Limb (tissue), 2 donors: ENCODE results near the gene ZNF502.
"Not testable (repeated sequence)": the region's sequence is repeated elsewhere in the genome, so short reads cannot be mapped to it uniquely, and the experiment has no call there.

ENCODE experiments used
- DNase-seq, 2 donors: peaks; one replicate each; pipeline ENCODE4 v3.0.0-alpha.2; 2016; ENCODE audit errors: extremely low spot score in 2 of 2

ZNF502 gene

DNA sequence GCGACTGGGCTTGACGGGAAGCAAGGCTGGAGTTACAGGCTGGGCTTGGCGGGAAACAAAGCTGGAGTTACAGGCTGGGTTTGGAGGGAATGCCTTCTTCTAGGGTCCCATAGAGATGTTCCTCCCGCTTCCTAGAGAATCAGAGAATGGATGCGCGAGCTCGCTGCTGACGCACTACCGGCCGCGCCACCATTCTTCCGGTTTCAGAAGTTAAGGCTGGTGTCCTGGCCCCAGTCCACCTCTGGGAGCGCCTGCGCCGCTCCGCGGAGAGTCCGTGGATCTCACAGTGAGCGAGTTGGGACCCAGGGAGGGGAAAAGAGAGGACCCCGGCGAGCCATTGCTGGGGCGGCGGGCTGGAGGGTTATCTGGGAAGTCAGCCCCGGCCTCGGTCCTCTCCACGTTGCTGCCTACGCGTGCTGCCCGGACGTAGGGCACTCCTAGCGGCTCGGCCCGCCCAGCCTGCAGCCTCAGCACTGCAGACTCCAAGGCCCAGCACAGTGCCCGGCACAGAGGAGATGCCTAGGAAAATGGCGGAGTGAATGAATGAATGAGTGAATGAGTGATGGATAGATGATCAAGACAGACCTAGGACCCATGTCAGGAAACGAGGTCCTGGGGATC, at the start of gene ZNF502:
Gene ZNF502, plus strand, starts transcription at position 206 of the 621 bp plus-strand sequence. CDS start 7,602 bp downstream, outside the sequence.
- peak; percentile 93 for DNase-seq

DNA sequence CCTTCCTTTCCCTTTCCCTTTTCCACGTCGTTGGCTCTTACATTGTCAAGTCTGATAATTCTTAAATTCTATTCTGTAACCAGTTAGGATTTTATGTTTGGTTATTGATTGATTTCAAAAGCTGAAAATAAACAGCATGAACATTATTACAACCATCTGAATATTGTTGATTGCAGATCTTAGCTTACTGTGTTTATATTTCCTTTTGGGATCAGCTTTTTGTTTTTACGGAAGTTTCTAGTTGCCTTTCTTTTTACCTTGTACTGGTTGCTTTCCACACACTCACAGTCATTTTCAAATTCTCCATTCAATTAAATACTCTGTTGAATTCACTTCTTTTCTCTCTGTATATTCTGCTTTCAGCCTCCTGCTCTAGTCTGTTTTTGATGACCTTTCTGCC, 47.3 kb upstream of the ZNF502 start:
- no peak for DNase-seq

DNA sequence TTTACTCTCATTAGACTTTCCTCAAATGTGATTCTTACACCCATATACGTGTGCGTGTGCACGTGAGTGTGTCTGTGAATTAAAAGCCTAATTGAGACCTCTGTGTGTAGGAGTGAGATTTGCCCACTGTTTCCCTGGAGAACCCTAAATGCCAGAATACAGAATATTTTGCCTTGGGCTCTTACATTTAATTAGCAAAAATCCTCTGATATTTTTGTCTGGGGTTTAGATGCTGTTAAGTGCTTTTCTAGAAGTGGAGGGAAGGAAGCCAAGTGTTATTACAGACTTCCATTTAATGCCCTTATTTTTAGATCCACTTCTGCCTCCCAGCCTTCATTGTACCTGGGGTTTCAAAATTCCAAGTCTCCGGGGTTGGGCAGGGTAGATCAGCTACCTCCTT, 46.1 kb upstream of the ZNF502 start:
- no peak for DNase-seq

DNA sequence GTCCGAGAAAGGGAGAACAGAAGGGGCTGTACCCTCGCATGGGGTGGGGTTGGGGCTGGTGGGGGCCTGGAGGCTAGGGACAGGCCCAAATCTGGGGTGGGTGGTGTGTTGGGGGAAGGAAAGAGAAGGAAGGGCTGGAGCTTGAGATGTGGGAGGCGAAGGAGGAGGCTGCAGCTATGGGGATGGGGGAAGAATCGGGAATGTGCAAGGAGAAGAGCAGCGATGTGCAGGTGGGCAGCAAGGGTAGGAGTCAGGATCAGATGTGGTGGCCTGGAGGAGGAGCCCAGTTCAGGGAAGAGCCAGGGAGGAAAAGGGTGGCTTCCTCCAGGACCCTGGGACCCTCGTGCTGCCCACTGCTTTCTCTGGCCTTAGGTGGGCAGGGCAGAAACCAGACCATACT, 42.7 kb upstream of the ZNF502 start:
- no peak for DNase-seq

DNA sequence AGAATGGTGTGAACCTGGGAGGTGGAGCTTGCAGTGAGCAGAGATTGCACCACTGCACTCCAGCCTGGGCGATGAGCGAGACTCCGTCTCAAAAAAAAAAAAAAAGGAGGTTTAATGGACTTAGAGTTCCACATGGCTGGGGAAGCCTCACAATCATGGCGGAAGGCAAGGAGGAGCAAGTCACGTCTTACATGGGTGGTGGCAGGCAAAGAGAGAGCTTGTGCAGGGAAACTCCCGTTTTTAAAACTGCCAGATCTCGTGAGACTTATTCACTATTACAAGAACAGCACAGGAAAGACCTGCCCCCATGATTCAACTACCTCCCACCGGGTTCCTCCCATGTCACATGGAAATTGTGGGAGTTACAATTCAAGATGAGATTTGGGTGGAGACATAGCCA, 39.0 kb upstream of the ZNF502 start:
- not testable (repeated sequence) for DNase-seq

DNA sequence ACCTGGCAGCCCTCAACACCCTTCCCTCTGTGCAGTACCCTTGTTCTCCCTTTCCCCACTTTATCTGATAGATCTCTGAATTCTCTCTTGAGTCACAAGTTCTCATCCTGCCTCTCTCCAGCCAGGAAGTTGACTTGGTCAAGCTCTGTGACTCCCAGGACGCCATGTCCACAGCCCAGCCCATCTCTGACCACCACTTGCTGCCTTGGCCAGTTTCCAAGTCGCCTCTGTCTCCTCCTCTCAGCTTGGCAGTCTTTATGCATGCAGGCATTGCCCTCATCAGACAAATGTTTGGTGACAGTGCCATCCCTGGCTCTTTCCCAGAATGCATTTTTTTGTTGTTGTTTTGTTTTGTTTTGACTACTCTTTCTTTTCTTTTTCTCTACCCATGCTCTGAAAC, 38.2 kb upstream of the ZNF502 start:
- no peak for DNase-seq

DNA sequence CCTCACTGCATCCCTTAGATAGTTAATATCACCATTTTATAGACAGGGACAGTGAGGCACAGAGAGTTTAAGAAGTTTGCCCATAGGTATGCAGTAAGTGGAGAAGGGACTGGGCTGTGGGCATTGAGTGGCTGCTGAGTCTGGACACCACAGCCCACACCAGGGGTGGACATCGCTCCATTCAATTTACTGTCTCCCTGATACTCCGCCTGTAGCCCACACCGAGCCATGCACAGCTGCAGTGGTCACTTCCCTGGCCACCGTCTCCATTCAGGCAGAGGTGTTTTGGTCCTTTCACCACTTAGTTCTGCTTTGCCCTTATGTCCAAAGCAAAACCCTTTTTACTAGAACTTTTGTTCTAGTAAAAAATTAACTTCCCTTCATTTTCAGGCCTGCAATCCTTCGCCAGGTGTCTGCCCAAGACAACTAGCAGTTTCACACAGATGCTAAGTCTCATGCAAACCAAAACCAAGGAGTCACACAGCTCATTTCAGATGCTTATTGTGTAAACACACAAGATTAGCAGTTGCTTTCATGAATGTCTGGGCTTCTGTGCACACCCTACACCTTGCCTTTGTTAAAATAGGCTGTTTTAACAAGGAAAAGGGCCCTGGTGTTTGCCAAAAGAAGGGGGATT, 33.9 kb upstream of the ZNF502 start:
- DNase-seq, result no peak

DNA sequence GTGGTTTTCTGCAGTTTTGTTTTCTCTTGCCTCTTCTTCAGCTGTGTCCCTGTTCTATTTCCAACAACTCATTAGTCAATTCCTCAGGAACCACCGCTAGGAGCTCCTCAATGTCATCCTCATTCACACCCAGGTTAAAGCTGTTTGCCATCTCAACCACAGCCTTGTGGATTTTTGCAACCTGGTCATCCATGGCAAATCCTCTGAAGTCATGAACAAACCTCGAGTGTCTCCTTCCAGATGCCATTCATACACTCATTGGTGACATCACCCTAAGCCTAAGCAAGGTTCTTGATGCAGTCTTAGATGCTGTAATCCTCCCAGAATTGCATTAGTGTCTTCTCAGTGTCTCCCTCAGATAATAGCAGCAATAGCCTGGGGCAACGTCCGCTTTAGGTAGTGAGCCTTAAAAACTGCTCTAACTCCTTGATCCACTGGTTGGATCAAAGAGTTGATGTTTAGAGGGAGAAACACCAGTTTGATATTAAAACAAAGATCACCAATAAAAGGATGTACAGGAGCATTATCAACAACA, 31.5 kb upstream of the ZNF502 start:
- DNase-seq, result no peak

DNA sequence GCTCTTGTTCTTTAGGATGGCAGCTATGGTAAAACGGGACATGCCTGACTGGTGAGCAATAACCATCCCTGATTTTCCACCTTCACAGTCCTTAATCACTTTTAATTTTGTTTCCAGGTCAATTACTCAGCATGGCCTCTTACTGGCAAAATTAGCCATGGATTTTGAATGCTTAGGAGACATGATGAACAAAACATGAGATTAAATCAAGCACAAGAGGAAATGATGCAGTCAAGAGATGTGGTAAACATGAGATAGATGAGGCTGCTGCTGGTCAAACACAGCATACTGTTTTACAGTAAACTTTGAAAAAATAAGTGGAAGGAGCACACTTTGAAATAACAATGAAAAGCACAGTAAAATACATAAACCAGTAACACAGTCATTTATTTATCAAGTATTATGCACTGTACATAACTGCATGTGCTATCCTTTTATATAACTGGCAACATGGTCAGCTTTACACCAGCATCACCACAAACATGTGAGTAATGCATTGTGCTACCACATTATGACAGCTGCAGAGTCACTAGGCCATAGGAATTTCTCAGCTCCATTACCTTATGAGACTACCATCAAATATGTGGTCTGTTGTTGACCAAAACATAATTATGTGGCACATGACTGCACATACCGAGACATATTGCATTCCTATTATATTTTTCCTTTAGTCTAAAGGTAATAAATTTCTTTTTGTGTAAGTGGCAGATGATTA, 30.1 kb upstream of the ZNF502 start:
- no peak for DNase-seq

DNA sequence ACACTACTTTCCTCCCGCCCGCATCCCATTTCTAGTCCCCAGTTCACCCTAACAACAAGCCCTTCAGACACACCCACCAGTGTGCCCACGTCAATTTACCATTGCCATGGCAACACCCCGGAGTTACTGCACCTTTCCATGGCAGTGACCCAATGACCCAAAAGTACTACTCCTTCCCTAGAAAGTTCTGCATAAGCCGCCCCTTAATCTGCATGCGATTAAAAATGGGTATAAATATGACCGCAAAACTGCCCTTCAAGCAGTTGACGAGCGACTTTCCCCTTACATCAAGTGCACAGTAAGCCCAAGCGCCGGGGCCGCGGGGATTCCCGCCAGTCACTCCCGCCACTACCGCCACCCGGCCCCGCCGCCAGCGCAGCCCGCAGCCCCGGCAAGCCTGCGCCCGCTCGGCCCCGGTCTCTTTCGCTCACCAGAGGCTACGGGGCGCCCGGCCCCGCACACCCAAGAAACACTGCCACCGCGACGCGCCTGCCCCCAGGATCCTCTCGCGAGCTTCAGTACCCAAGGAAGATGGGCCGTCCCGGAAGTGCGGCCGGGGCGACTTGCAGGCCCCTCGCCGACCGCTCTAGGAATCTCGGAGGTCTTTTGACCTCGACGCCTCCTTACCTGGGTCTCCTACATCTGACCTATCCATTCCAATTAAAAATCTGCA, 27.2 kb upstream of the ZNF502 start:
- DNase-seq, result peak; percentile 80 to 85

DNA sequence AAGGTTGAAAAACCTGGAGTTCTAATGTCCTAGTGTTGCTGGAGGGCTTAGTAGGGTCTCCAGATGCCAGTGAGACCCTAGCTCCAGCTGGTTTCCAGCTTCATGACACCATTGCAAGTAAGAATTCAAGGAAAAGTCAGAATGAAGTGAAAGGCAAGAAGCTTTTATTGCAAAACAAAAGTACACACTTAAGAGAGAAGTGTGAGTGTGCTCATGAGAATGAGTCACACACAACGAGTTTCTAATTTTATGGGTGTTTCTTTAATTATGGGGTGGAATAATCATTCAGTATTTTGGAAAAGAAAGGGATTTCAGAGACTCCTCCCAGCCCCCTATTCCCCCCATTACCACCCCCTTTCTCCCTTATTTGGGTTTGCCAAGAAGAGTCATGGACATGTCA, 24.6 kb upstream of the ZNF502 start:
- DNase-seq, result no peak

DNA sequence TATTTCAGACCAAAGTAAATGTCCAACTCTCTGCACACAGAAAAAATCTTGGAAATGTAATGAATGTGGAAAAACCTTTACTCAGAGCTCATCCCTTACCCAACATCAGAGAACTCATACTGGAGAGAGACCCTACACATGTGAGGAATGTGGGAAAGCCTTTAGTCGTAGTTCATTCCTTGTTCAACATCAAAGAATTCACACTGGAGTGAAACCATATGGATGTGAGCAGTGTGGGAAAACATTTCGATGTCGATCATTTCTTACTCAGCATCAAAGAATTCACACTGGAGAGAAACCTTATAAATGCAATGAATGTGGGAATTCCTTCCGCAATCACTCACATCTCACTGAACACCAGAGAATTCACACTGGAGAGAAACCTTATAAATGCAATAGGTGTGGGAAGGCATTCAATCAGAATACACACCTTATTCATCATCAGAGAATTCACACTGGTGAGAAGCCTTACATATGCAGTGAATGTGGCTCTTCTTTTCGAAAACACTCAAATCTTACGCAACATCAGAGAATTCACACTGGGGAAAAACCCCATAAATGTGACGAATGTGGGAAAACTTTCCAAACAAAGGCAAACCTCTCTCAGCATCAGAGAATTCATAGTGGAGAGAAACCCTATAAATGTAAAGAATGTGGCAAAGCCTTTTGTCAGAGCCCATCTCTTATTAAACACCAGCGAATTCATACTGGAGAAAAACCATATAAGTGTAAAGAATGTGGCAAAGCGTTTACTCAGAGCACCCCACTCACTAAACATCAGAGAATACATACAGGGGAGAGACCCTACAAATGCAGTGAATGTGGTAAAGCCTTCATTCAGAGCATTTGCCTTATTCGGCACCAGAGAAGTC, 9.0 kb downstream of the ZNF502 start:
- DNase-seq, result no peak

DNA sequence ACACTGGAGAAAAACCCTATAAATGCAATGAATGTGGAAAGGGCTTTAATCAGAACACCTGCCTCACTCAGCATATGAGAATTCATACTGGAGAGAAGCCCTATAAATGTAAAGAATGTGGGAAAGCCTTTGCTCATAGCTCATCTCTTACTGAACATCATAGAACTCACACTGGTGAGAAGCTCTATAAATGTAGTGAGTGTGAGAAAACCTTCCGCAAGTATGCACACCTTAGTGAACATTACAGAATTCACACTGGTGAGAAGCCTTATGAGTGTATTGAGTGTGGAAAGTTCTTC, 9.6 kb downstream of the ZNF502 start:
- no peak for DNase-seq

DNA sequence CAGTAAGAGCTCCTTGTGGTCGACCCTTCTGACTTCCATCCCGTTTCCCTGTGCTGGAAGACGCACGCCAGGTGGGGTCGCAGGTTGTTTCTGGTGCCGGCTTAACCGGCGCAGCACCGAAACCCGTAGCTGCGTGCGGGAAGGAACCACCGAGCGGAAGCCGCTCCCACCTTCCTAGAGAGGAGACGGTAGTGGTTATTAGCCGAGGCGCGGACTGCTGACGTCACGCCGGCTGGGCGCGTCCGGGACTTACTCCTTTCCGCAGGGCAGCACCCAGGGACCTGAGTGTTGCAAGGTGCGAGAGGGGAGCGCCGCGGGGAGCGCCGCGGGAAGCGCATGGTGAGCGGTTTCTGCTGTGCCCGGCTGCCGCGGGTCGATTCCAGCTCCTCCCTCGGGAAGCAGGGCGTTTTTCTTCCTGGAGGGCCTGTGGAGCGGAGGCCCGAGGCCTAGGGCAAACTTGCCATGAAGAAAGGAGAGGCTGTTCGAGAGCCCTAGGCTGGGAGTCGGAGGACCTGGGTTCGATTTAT, 17.0 kb downstream of the ZNF502 start, which contains the start of gene ZNF501:
Gene ZNF501, plus strand, starts transcription at position 252 of the 527 bp plus-strand sequence. CDS start 4,787 bp downstream, outside the sequence.
- peak; percentile 88 to 96 for DNase-seq

DNA sequence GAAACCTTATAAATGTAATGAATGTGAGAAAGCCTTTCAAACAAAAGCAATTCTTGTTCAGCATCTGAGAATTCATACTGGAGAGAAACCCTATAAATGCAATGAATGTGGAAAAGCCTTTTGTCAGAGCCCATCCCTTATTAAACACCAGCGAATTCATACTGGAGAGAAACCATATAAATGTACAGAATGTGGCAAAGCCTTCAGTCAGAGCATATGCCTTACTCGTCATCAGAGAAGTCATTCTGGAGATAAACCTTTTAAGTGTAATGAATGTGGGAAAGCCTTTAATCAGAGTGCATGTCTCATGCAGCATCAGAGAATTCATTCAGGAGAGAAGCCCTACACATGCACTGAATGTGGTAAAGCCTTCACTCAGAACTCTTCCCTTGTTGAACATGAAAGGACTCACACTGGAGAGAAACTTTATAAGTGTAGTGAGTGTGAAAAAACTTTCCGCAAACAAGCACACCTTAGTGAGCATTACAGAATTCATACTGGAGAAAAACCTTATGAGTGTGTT, 22.2 kb downstream of the ZNF502 start:
- no peak for DNase-seq

DNA sequence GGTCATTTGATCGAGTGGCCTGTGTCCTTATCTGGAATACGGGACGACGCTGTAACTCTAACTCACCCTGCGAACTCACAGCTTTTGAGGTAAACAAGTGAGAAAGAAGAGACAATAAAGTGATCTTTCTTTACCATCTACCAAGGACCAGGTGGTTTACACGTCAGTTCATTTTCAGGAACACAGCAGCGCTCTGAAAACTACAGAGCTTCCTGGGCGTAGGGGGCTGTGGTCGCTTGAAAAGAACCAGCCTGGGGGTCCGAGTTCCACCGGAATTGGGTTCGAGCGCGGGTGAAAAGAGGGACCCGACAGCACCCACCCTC, 48.6 kb downstream of the ZNF502 start:
- peak in 1 of 2 donors; percentile 29 for DNase-seq

DNA sequence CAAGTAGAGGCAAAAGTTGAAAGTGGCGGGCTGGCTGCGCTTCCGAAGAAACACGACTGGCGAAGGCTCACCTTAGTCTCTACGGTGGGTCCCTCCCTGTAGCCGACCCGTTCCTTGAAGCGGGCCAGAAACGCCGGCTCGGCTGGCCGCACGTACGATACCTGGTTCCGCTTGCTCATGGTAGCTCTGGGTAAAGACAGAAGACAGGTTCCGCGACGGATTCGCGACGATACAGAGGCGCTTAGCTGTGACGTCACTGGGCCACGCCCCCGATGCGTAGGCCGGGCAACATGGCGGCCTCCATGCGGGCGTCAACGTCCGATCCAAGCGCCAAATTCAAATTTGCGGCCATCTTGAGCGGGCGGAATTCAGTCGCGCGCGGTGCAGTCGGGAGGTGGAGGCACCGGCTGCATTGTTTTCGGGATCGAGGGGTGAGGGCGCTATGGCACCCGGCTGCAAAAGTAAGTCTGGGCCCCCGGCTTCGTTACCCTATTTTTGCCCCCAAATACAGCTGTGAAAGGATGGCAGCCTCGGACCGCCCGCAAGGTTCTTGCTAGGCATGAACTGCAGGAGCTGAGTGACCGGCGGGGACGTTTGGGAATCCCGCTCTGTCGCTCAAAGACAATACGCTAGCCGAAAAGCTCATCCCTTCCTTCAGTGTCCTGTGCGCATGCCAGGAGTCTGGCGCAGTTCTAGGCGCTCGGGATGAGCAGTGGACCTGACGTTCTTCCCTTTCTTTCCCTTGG, 49.1 kb downstream of the ZNF502 start, which contains the start of the genes KIAA1143 and KIF15:
Gene KIAA1143, minus strand, starts transcription at position 196 of the 746 bp plus-strand sequence. Its CDS starts 17 bp downstream, at position 179.
Gene KIF15, plus strand, starts transcription at position 371 of the 746 bp plus-strand sequence. Its CDS starts 72 bp downstream, at position 443.
- peak; percentile 96 to 98 for DNase-seq

DNA sequence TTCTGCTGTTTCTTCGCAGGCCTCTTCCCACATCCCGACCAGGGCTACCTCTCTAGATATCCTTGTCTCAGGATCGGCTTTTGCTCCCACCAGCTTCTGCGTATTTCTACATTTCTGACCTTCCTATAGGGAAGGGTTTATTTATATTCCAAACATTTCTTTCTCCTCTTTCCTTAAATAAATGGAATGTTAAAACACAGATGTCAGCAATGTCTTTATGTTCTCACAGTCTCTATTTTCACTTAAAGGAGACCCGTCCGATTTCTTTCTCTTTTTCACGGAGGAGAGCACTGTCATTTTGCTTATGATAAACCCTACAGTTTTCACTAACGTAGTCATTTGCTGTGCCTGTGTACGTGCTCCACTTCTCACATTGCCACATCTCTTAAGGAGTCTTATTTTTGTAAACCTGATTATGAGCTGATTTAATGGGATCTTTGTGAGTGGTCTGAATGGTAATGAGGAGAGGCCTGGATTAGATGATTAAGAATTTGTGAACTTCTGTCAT, 49.8 kb downstream of the ZNF502 start:
- DNase-seq, result no peak

DNA sequence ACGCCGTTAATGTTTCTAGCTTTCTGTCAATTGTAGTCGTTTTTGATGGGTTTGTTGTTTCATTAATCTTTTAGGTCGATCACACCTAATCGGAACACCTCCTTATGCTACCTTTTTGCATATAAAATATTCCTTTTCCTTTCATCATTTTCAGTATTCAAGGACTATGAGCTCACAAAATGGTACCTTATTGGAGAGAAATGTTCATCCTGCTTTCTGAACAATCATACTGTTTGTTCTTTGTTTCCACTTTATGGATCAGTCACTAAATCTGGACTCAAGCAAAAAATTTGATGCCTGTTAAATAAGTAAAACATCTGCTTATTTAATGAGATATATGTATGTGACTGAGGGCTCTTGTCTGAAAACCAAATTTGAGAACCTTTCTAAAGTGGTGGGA, 50.2 kb downstream of the ZNF502 start:
- no peak for DNase-seq
